Forelimb muscle (tissue), 1 donor: ENCODE measurements around the gene PRR15L. TPM values are rescaled to one million over a fixed set of nuclear protein-coding genes. Genes with fewer than 3 reads are reported as not detected.
"Not testable (repeated sequence)": the region's sequence is repeated elsewhere in the genome, so short reads cannot be mapped to it uniquely, and the experiment has no call there.

Source experiments
- DNase-seq: peaks from one replicate; pipeline ENCODE4 v3.0.0-alpha.2; 2013; ENCODE audit warnings: low read depth
- polyA plus RNA-seq: library from polyadenylated mRNA; unstranded; fragments of 120-200 nt; gene quantifications from one replicate; pipeline ENCODE4 v1.2.1, GENCODE V29; 2013; ENCODE audit not compliant: insufficient read length

Gene PRR15L
- polyA plus RNA-seq, 1 donor, result 0.11 TPM

- DNase-seq, result not testable (repeated sequence)
These were observed 22.2 kb downstream of the PRR15L start for GRCh38 chr17:47935468-47935867.

DNA sequence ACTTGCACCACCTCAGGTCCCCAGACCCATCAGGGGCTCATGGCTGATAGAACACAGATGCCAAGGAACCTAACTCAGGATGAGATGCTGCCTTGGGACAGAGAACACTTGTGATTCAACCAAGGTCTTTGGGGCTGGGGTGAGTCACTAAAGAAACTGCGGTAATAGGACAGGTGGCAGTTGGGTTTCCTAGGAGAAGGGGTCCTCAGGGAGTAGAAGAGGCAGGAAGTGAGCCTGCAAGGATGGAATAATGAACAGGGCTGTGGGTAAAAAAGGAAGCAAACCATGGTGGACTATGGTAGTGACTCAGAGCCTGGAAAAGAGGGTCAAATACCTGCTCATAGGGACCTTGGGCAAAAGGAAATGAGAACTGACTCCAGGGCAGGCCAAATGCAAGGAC lies 22.8 kb downstream of the PRR15L start:
- no peak for DNase-seq

GRCh38 chr17:47931848-47932247 lies 25.8 kb downstream of the PRR15L start:
- DNase-seq, result no peak

DNA sequence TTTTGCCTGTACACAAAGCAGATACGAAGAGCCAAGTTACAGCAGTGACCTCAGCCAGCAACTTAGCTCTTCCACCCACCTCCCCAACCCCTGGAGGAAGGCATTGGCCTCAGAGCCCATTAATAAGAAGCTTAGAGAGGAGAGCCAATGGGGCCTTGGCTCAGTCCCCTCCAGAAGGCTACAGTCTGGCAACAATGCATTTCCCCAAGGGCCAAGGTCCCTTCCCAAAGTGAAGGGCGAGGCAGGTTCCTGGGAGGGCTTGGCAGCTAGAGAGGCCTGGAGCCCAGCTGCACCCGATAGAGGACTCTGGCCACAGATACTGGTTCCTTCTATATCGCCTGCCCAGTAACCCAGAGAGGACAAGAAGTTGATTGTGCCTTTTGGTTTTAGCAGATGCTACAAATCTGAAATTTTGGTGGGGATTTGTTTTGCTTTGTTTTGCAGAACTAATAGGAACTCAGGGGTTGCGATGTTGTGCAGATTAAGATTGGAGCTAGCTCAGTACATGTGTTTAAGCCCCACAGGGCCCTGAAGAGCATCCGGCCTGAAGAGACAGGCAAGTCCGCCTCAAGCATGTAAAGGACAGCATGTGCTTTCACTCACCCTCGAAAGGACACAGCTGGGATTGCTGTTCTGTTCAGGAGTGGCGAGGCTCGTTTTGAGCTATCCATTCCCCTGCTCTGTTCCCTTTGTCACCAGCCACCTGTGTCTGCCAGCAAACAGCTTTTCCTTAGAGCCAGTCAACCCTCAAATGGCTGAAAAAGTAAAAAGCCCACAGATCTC lies 28.3 kb downstream of the PRR15L start:
- peak; percentile 46 for DNase-seq

- DNase-seq, result no peak
These were observed 29.3 kb downstream of the PRR15L start for GRCh38 chr17:47928415-47928814.

- DNase-seq, result no peak
These were observed 29.8 kb downstream of the PRR15L start for GRCh38 chr17:47927821-47928400.

DNA sequence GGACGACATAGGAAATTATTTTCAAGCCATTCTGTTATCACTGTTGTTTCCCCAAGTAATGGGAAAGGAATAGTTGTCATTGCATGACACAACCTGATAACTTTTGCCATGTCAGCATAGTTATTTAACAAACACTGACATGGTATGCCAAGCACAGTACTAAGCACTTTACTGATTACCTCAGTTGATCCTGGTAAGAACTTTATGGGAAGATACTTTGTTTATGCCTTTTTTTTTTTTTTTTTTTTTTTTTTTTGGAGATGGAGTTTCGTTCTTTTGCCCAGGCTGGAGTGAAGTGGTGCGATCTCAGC lies 32.0 kb downstream of the PRR15L start:
- DNase-seq, result no peak

DNA sequence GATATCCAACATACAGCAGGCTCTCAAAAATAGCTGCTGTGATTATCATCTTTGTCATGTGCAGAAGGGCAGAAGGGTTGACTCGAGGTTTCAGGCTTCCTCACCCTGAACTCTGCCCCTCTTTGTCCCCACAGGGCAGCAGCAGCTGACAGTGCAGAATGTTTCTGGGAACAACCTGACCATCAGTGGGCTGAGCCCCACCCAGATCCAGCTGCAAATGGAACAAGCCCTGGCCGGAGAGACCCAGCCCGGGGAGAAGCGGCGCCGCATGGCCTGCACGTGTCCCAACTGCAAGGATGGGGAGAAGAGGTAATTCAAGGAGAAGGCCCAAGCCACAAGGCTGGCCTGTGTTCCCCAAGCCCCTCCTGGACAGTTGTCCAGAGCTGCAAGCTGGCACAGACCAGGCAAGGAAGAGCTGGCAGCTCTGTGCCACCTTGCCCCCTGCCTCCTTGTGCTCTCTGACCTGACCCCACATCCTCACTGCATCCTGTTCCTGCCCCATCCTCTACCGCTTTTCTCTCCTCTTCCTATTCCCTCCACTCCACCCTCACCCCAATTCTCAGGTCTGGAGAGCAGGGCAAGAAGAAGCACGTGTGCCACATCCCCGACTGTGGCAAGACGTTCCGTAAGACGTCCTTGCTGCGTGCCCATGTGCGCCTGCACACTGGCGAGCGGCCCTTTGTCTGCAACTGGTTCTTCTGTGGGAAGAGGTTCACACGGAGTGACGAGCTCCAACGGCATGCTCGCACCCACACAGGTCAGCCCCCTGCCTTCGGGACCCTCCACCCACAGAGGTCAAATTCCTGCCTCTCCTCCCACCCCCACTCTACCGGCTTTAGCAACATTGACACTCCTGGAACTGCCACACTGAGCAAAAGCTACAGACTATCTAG lies 32.7 kb downstream of the PRR15L start:
- DNase-seq, result no peak

DNA sequence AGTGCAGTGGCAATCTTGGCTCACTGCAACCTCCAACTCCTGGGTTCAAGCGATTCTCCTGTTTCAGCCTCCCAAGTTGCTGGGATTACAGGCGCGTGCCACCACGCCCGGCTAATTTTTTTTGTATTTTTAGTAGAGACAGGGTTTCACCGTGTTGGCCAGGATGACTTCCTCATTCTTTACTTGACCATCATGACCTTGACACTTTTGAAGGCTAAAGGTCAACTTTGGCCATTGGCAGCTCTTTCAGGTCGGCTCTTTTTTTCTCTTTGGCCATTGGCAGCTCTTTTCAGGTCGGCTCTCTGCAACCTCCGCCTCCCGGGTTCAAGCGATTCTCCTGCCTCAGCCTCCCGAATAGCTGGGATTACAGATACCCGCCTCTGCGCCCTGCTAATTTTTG lies 37.8 kb downstream of the PRR15L start:
- not testable (repeated sequence) for DNase-seq

GRCh38 chr17:47918991-47919390 lies 38.7 kb downstream of the PRR15L start:
- DNase-seq, result no peak

DNA sequence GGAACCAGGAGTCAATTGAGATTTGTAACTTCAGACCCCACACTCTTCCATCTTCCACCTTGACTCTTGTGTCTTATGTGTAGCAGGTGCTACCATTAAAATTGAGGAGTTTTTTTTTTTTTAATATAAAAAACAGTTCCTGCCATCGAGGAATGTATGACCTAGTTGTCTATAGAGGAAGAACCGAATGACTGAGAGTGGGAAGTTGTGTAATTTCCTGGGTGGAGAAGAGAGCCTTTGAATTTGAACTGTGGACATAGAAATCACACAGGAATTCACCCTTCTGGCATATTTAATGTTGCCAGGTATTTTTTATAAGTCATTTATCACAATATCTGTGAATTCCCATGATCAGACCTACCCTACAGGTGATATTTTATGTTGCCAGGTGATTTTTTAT lies 39.7 kb downstream of the PRR15L start:
- DNase-seq, result no peak

DNA sequence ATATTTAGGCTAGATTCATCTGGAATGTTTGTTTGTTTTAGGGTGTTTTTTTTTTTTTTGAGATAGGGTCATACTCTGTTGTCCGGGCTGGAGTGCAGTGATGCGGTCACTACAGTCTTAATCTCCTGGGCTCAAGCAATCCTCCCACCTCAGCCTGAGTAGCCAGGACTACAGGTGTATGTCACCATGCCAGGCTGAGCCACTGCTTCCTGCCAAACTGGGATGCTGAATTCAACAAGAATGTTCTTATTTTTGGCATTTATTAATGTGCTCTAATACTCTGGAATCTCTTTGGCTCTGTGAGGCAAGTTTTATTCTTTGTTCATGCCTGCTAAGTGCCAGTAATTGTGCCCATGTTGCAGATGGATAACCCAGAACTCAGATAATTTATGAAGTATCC lies 40.1 kb downstream of the PRR15L start:
- DNase-seq, result no peak

DNA sequence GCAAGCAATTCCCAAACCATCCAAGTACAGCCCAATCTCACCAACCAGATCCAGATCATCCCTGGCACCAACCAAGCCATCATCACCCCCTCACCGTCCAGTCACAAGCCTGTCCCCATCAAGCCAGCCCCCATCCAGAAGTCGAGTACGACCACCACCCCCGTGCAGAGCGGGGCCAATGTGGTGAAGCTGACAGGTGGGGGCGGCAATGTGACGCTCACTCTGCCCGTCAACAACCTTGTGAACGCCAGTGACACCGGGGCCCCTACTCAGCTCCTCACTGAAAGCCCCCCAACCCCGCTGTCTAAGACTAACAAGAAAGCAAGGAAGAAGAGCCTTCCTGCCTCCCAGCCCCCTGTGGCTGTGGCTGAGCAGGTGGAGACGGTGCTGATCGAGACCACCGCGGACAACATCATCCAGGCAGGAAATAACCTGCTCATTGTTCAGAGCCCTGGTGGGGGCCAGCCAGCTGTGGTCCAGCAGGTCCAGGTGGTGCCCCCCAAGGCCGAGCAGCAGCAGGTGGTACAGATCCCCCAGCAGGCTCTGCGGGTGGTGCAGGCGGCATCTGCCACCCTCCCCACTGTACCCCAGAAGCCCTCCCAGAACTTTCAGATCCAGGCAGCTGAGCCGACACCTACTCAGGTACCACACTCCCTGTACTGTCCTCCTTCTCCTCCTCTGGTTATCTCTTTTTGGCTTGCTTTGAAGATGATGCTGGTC lies 41.0 kb downstream of the PRR15L start:
- no peak for DNase-seq

DNA sequence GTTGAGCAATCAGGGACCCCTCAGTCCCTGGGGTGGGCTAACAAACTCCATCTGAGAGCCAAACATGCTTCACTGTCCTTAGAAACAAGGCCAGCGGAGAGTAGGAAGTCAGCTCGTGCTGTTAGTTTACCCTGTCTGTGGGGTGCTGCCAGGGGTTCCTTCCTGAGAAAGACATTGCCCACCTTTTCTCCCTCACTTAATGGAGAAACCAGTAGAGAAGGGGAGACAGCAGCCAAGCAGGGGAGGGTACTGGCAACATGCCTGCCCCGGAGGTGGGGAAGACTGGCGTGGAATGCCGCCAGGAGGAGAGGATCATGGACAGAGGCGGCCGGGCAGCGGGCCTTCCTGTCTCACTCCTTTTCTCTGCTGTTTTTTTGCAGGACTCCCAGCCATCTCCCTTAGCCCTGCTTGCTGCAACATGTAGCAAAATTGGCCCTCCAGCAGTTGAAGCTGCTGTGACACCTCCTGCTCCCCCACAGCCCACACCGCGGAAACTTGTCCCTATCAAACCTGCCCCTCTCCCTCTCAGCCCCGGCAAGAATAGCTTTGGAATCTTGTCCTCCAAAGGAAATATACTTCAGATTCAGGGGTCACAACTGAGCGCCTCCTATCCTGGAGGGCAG lies 41.8 kb downstream of the PRR15L start:
- DNase-seq, result no peak

- no peak for DNase-seq
These were observed 43.3 kb downstream of the PRR15L start for GRCh38 chr17:47914306-47914948.

DNA sequence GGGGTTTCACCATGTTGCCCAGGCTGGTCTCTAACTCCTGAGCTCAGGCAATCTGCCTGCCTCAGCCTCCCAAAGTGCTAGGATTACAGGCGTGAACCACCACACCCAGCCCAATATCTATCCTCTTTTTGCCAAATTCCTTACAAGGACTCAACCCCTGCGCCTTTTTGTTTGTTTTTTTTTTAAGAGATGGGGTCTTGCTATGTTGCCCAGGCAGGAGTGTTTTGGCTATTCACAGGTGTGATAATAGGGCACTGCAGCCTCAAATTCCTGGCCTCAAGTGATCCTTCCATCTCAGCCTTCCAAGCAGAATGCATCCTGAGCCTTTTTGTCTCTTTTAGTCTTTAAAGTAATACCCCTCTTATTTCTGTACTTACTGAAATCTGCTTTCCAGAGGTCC lies 44.6 kb downstream of the PRR15L start:
- DNase-seq, result no peak

GRCh38 chr17:47907932-47908562 lies 49.6 kb downstream of the PRR15L start:
- DNase-seq, result no peak

DNA sequence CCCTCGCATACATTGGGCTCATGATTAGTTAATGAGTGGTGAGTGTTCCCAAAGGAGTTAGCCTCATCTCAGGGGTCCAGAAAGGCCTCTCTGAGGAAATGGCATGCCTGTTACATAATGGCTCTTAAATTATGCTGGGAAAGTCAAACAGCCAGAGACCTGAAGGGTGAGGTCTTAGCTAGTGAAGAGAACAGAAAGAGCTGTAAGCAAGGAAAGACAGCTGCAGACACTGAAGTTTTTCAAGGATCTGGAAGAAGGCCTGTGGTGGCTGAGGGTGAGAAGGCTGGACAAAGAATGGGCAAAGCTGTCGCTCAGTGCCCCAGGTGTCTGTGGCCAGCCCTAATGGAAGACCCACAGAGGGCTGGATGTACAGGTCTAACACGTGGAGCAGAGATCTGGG lies 51.2 kb downstream of the PRR15L start:
- DNase-seq, result no peak

DNA sequence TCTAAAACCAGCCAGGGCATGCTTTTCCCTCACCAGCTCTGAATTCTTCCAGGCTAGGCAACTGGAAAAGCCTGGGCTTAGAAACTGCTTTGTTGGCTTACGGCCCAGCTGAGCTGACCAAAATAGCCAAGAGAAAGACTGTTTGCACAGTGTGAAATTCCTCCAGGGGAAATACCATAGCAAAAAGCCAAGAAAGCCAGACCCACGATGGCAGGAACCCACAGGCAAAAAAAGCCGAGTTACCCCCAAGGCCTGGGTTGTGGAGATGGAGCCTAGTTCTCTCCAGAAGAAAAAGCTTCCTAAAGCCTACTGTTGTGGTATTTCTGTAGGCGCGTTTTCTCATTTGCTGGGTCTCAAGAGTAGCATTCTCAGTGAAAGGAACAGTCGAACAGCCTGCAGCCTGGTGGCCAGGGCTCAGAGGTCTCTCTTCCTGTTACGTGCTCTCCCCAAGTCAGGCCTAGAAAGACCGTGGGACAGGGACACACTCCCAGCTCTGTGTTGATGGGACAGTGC lies 52.4 kb downstream of the PRR15L start:
- no peak for DNase-seq

DNA sequence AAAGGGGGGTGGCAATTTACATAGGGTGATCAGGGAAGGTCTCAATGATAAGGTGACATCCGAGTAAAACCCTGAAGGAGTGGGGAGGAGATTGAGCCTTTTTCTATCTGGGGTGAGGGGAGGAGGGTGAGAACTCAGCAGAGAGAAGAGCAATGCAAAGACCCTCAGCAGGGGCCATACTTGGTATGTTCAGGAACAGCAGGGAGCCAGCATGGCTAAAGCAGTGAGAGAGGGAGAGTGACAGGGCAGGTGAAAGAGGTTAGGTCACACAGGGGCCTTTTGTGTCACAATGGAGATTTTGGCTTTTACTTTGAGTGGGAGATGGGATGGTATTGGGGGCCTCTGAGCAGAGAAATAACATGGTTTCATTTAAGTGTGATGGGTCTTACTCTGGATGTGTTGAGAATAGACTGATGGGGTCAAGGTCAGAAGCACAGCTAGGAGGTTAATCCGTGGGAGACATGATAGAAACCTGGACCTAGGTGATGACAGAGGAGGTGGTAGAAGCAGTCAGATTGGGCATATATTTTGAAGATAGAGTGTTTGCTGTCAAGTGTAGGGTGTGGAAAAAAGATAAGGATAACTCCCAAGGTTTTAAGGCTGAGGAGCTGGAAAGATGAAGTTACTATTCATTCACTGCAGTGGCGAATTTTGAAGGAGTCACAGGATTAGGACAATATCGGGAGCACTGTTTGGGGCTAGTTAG lies 55.5 kb downstream of the PRR15L start:
- no peak for DNase-seq
